Memory B cell (primary cell): ENCODE measurements around the gene CEP131.
"Not testable (repeated sequence)": the region's sequence is repeated elsewhere in the genome, so short reads cannot be mapped to it uniquely, and the experiment has no call there.

Source experiments
- ATAC-seq: fragments of 150-1000 bp; cut with Tn5 transposase; 2 replicates; pipeline ENCODE4 v1.10.0; 2021; ENCODE audit warnings: low read depth, mild to moderate bottlenecking, moderate library complexity
- DNase-seq, 2 donors: peaks; one replicate each; pipeline ENCODE4 v3.0.0; 2022; ENCODE audit warnings: low spot score in 2 of 2
- H3K27ac Mint-ChIP-seq: one replicate; pipeline ENCODE4 v1.8.0; 2022; ENCODE audit warnings: mild to moderate bottlenecking, moderate library complexity, mixed read lengths
- H3K27me3 Mint-ChIP-seq: one replicate; pipeline ENCODE4 v1.8.0; 2022; ENCODE audit warnings: mixed read lengths
- H3K36me3 Mint-ChIP-seq: one replicate; pipeline ENCODE4 v1.8.0; 2022; ENCODE audit warnings: mild to moderate bottlenecking, mixed read lengths
- H3K4me1 Mint-ChIP-seq: one replicate; pipeline ENCODE4 v1.8.0; 2022; ENCODE audit warnings: mixed read lengths
- H3K4me3 Mint-ChIP-seq: one replicate; pipeline ENCODE4 v1.8.0; 2022; ENCODE audit warnings: mild to moderate bottlenecking, moderate library complexity, mixed read lengths
- H3K9me3 Mint-ChIP-seq: one replicate; pipeline ENCODE4 v1.8.0; 2022; ENCODE audit warnings: mixed read lengths

The CEP131 gene

GRCh38 chr17:81230043-81230820 is 7.5 kb upstream of the CEP131 start:
- H3K9me3 Mint-ChIP-seq: peaks cover 3% of the 10 kb centered on the region
- no peak for ATAC-seq
- H3K4me1 Mint-ChIP-seq: peaks cover 31% of the 10 kb centered on the region
- H3K27me3 Mint-ChIP-seq: no peaks in the 10 kb centered on the region
- peaks cover 19% of the 10 kb centered on the region for H3K36me3 Mint-ChIP-seq
- peak overlapping the region; percentile 25 for H3K27ac Mint-ChIP-seq
- no peak for DNase-seq
- no peak overlapping the region for H3K4me3 Mint-ChIP-seq

DNA sequence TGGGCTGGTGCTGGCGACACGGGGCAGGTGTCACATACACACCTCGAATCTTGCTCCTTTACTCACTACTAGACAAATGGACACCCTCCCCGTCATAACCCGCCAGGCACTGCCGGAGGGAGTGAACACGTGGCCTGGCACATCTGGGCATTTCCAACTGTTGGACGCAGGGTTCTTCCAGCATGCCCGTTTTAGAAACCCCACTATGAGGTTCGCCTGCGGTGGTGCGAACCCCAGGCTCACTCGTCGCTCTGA is 6.8 kb upstream of the CEP131 start:
- DNase-seq: no peak
- Mint-ChIP-seq H3K27me3 (no peaks in the 10 kb centered on the region), H3K4me3 (peak overlapping the region; percentile 33)

GRCh38 chr17:81228834-81229665 is 6.3 kb upstream of the CEP131 start:
- no peaks in the 10 kb centered on the region for H3K27me3 Mint-ChIP-seq

More for the DNA sequence above, 6.8 kb upstream of the CEP131 start:
- peaks cover 13% of the 10 kb centered on the region for H3K36me3 Mint-ChIP-seq
- no peak for ATAC-seq
- H3K9me3 Mint-ChIP-seq: peaks cover 3% of the 10 kb centered on the region
- peaks cover 24% of the 10 kb centered on the region for H3K4me1 Mint-ChIP-seq
- peak overlapping the region; percentile 25 for H3K27ac Mint-ChIP-seq

DNA sequence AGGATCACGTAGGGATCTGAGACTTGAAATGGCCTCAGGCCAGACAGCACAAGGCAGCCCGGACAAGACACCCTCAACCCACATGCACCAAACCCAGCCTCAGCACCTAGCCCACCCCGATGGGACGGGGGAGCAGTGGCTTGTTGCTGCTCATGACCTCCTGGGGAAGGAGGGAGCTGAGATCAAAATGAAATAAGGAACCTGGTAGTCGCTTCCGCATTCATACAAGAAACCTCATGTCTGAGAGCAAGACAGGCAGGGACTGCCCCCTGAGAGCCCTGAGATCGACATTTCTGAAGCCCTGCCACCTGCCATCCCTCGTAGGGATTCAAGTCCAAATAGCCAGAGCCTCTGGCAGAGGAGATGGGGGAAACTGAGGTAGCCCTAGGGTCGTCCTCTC is 5.7 kb upstream of the CEP131 start:
- H3K36me3 Mint-ChIP-seq: peaks cover 13% of the 10 kb centered on the region
- H3K4me3 Mint-ChIP-seq: peak overlapping the region; percentile 67
- DNase-seq (peak; percentile 45 to 58), ATAC-seq (peak; percentile 92)
- peaks cover 27% of the 10 kb centered on the region for H3K4me1 Mint-ChIP-seq
- H3K27ac Mint-ChIP-seq: peak overlapping the region; percentile 76
- peaks cover 3% of the 10 kb centered on the region for H3K9me3 Mint-ChIP-seq
- H3K27me3 Mint-ChIP-seq: no peaks in the 10 kb centered on the region

More at GRCh38 chr17:81228834-81229665, 6.3 kb upstream of the CEP131 start:
- Mint-ChIP-seq H3K4me1 (peaks cover 24% of the 10 kb centered on the region), H3K4me3 (peak overlapping the region; percentile 67), H3K9me3 (peaks cover 3% of the 10 kb centered on the region), H3K27ac (peak overlapping the region; percentile 76), H3K36me3 (peaks cover 13% of the 10 kb centered on the region)
- DNase-seq: no peak
- ATAC-seq: peak; percentile 16

DNA sequence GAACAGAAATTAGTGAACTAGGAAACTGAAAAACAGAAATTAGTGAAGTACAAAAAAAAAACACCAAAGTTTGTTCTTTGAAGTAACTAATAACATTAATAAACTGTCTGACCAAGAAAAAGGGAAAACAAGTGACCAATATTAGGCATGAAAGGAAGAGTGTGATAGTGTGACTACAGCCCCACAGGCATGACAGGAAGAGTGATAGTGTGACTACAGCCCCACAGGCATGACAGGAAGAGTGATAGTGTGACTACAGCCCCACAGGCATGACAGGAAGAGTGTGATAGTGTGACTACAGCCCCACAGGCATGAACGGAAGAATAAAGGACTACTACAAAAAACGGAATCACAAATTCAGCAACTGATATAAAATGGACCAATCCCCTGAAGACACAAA is 4.9 kb upstream of the CEP131 start:
- peaks cover 27% of the 10 kb centered on the region for H3K4me1 Mint-ChIP-seq
- peak overlapping the region; percentile 67 for H3K4me3 Mint-ChIP-seq
- not testable (repeated sequence) for ATAC-seq, H3K9me3 Mint-ChIP-seq, H3K27me3 Mint-ChIP-seq, DNase-seq
- H3K27ac Mint-ChIP-seq: peak overlapping the region; percentile 76
- H3K36me3 Mint-ChIP-seq: peaks cover 13% of the 10 kb centered on the region

DNA sequence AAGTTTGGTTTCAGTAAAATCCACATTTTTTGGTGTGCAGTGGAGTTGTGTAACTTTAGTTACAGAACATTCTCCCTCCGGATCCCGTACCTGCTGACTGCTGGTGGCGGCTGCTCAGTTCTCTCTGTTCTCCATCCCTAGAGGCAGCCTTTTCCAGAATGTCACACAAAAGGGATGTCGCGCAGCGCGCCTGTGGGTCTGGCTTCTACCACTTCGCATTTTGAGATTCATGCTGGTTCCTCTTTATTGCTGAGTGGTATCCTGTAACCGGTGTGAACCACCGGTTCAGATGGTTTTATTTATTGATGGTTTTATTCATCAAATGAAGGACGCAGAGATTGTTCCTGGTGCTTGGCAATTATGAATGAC is 981 bp upstream of the CEP131 start:
- Mint-ChIP-seq H3K4me3 (peak overlapping the region; percentile 81), H3K9me3 (peaks cover 3% of the 10 kb centered on the region), H3K27me3 (no peaks in the 10 kb centered on the region), H3K27ac (peak overlapping the region; percentile 79), H3K4me1 (peaks cover 21% of the 10 kb centered on the region), H3K36me3 (peaks cover 3% of the 10 kb centered on the region)
- ATAC-seq (peak; percentile 14), DNase-seq (peak in 1 of 2 donors; percentile 36)

DNA sequence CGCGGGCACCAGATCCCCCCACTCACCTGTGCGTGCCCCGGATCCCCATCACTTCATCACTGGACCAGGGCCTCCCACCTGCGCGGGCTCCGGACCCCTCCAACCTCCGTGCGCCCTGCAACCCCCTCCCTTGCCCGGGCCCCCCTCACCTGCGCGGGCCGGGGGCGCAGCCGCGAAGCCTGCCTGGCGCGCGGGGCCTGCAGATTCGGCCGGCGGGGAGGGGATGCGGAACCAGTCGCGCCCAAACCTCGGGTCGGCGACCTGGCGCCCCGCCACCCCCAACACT is 202 bp downstream of the CEP131 start:
- peaks cover 3% of the 10 kb centered on the region for H3K36me3 Mint-ChIP-seq
- DNase-seq: no peak

GRCh38 chr17:81221842-81222619 is 734 bp downstream of the CEP131 start:
- Mint-ChIP-seq H3K36me3 (peaks cover 5% of the 10 kb centered on the region), H3K27me3 (no peaks in the 10 kb centered on the region), H3K27ac (no peak overlapping the region), H3K9me3 (no peaks in the 10 kb centered on the region), H3K4me1 (peaks cover 9% of the 10 kb centered on the region), H3K4me3 (peak overlapping the region; percentile 69)
- no peak for DNase-seq
- ATAC-seq: no peak

More for the DNA sequence above, 202 bp downstream of the CEP131 start:
- Mint-ChIP-seq H3K27me3 (no peaks in the 10 kb centered on the region), H3K4me3 (peak overlapping the region; percentile 69), H3K27ac (no peak overlapping the region), H3K9me3 (peaks cover 1% of the 10 kb centered on the region), H3K4me1 (peaks cover 11% of the 10 kb centered on the region)
- no peak for ATAC-seq

GRCh38 chr17:81221371-81221841 is 1.4 kb downstream of the CEP131 start:
- Mint-ChIP-seq H3K9me3 (no peaks in the 10 kb centered on the region), H3K27me3 (no peaks in the 10 kb centered on the region), H3K36me3 (peaks cover 9% of the 10 kb centered on the region), H3K27ac (no peak overlapping the region), H3K4me1 (peaks cover 9% of the 10 kb centered on the region), H3K4me3 (peak overlapping the region; percentile 29)
- no peak for DNase-seq
- ATAC-seq: no peak

GRCh38 chr17:81219476-81220180 is 3.1 kb downstream of the CEP131 start:
- H3K4me1 Mint-ChIP-seq: peaks cover 9% of the 10 kb centered on the region

GRCh38 chr17:81218991-81219390 is 3.8 kb downstream of the CEP131 start:
- Mint-ChIP-seq H3K36me3 (peaks cover 11% of the 10 kb centered on the region), H3K4me3 (no peak overlapping the region), H3K27me3 (no peaks in the 10 kb centered on the region), H3K9me3 (no peaks in the 10 kb centered on the region), H3K4me1 (peaks cover 9% of the 10 kb centered on the region), H3K27ac (no peak overlapping the region)
- ATAC-seq: no peak
- no peak for DNase-seq

More at GRCh38 chr17:81219476-81220180, 3.1 kb downstream of the CEP131 start:
- ATAC-seq (no peak), DNase-seq (no peak)
- Mint-ChIP-seq H3K4me3 (no peak overlapping the region), H3K36me3 (peaks cover 11% of the 10 kb centered on the region), H3K27ac (no peak overlapping the region), H3K9me3 (no peaks in the 10 kb centered on the region), H3K27me3 (no peaks in the 10 kb centered on the region)

DNA sequence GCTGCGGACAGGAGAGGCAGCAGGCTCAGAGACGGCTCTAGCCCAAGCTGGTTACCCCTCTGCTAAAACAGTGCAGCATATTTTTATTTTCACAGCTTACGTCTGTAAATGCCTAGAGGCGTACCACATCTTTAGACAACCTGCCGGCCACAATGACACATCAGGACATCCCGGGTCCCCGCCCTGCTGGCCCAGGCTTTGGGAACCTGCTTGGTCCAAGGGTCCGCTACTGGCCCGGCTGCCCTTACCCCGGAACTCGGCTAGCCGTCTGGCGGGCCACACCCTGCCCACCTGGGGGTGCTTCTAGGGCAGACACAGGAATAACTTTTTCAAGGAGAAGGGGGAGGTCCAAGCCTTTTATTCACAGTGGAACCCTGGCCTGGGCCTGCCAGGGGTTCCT is 4.3 kb downstream of the CEP131 start:
- Mint-ChIP-seq H3K27ac (no peak overlapping the region), H3K36me3 (peaks cover 11% of the 10 kb centered on the region), H3K9me3 (no peaks in the 10 kb centered on the region), H3K4me1 (peaks cover 6% of the 10 kb centered on the region), H3K4me3 (no peak overlapping the region), H3K27me3 (no peaks in the 10 kb centered on the region)
- DNase-seq (no peak), ATAC-seq (no peak)

DNA sequence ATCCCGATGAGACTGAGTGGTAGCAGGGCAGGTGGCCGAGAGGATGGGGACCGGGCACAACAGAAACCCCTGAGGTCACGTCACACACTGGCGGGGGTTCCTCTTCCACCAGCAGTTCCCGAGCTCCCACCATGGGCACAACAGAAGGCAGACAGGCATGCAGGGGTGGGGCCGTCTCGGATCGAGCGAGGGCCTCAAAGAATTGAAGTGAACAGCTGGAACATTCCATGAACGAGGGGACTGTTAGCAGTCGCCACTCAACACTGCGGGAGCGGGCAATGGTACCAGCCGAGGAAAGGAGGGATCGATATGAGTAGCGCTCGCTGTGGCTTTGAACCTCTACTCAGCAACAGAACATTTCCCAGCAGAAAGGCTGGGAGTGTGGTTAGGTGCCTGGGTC is 5.3 kb downstream of the CEP131 start:
- Mint-ChIP-seq H3K27me3 (no peaks in the 10 kb centered on the region), H3K4me3 (no peak overlapping the region), H3K36me3 (peaks cover 11% of the 10 kb centered on the region), H3K9me3 (no peaks in the 10 kb centered on the region), H3K4me1 (peaks cover 9% of the 10 kb centered on the region), H3K27ac (no peak overlapping the region)
- no peak for ATAC-seq
- no peak for DNase-seq
